Gastrocnemius medialis (tissue), 4 donors: ENCODE data around the gene CHSY1.

Experiments used
- CTCF ChIP-seq, 5 experiments: fragments of 450-650 bp in 3 of 5; fragments of 200-600 bp in 2 of 5; sonication (generic) in 2 of 5; IDR thresholded peaks in 4 of 5; conservative IDR thresholded peaks in 1 of 5; 1 replicate in 4 of 5; 2 replicates in 1 of 5; pipeline ENCODE4 v1.5.1; 2016 to 2019; ENCODE audit warnings: antibody characterized with exemption in 5 of 5, mild to moderate bottlenecking in 3 of 5, moderate library complexity in 3 of 5
- POLR2A ChIP-seq, 2 donors: fragments of 450-650 bp; IDR thresholded peaks; one replicate each; pipeline ENCODE4 v1.6.1; 2017; ENCODE audit warnings: antibody characterized with exemption in 2 of 2, mild to moderate bottlenecking in 2 of 2, moderate library complexity in 2 of 2

- no peak for TF ChIP-seq CTCF (IDR thresholded peaks at IDR 0.05 in 4 of 5, conservative IDR thresholded peaks at IDR 0.05 in 1 of 5)
- TF ChIP-seq POLR2A (IDR thresholded peaks at IDR 0.05), result no peak
Measured at GRCh38 chr15:101277943-101278564, 26.2 kb upstream of the CHSY1 start.
